RWPE1 (cell line): ENCODE data around the gene PDE4B.

Experiments used
- CTCF ChIA-PET: fragments of 350-600 bp; sonication (Branson Sonifier 250); formaldehyde crosslinking; extraction: SDS; loops from one replicate; lab custom pipeline; 2021; lab: Yijun Ruan, JAX
- POLR2A ChIA-PET: fragments of 400-600 bp; formaldehyde crosslinking; extraction: SDS; loops from one replicate; lab custom pipeline; 2020; ENCODE audit warnings: antibody characterized with exemption; ENCODE audit not compliant: low non-redundant PET; lab: Yijun Ruan, JAX
- DNase-seq: peaks from one replicate; pipeline ENCODE4 v3.0.0; 2012; ENCODE audit warnings: low spot score
- H3K27ac ChIP-seq: fragments of 450-650 bp; 2 replicates; pipeline ENCODE4 v1.5.1; 2017
- TF ChIP-seq, protein P1 (sequence below): fragments of 450-650 bp; conservative IDR thresholded peaks from 2 replicates; pipeline ENCODE4 v1.5.1; 2017; ENCODE audit warnings: low read depth, mild to moderate bottlenecking

Gene PDE4B

DNA sequence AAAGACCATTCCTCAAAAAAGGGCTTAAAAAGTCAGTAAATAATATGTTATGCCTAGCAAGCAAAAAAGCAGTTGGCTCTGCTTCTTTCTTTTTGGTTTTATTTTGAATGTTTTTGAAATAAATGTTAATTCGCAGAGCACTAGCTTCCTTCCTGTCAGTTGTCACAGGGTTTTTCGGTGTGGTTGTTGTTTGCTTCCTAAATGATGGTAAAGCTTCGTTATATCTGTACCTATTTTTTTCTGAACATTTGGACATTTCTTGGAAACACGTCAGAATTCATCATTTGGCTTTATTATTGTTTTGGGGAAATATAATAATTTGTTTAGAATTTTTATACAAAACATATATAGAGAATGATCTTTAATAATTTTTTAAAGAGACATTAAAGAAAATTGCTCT lies 389.3 kb downstream of the PDE4B start:
- TF ChIP-seq, protein P1, sequence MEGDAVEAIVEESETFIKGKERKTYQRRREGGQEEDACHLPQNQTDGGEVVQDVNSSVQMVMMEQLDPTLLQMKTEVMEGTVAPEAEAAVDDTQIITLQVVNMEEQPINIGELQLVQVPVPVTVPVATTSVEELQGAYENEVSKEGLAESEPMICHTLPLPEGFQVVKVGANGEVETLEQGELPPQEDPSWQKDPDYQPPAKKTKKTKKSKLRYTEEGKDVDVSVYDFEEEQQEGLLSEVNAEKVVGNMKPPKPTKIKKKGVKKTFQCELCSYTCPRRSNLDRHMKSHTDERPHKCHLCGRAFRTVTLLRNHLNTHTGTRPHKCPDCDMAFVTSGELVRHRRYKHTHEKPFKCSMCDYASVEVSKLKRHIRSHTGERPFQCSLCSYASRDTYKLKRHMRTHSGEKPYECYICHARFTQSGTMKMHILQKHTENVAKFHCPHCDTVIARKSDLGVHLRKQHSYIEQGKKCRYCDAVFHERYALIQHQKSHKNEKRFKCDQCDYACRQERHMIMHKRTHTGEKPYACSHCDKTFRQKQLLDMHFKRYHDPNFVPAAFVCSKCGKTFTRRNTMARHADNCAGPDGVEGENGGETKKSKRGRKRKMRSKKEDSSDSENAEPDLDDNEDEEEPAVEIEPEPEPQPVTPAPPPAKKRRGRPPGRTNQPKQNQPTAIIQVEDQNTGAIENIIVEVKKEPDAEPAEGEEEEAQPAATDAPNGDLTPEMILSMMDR = no peak
- no peak for DNase-seq
- CTCF ChIA-PET = interaction anchor here (0.8 kb wide), 1 partner anchor 265 kb away, joined by 3 read pairs; no protein-coding TSS in a partner anchor
- H3K27ac ChIP-seq = no peak overlapping the region
- POLR2A ChIA-PET = no interaction called here

DNA sequence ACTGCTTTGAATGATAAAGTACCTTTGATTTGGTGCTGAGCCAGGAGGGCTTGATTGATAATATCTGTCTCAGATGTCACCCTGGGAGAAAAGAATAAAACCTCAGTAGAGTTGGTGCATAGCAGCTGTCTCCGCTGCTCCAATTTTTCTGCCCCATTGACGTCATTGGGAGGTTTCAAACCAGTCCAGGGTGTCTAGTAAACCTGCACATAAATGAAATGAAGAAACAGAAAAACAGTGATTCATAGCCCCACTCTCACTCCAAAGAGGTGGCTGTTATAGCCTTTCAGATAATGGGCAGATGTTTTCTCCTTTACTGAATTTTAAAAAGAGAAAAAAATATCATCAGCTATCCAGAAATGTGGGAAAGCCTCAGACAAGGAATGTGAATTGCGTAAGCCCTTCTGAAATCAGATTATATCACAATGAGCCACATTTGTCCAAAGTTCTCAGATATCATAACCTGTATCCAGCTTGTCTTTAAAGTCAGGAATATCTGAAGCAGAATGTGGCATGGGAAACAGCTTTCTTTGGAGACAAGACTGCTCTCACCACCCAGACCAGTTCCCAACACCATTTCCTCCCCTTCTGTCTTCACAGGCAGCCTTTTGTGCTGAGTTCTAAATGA lies 390.0 kb downstream of the PDE4B start:
- TF ChIP-seq, protein P1 = no peak
- H3K27ac ChIP-seq = no peak overlapping the region
- DNase-seq = no peak
- ChIA-PET POLR2A (no interaction called here), CTCF (interaction anchor here (0.8 kb wide), 1 partner anchor 264 kb away, joined by 3 read pairs; no protein-coding TSS in a partner anchor)

DNA sequence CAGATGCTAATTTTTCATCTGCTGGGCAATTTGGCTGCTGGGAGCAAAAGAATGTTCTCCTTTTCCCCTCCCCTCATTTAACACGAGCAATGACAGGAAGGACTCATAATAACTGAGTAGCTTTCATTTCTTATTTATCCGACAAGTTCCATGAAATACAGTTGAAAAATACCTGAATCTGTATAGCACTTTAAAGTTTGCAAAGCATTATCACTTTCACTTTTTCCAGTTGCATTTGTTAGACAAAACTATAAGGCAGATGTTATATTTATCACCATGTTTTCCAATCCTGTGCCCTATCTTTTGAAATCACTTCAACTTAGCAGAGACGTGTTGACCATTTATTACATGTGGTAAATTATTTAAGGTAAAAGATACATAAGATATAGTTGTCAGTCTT lies 390.7 kb downstream of the PDE4B start:
- H3K27ac ChIP-seq = no peak overlapping the region
- no peak for DNase-seq
- ChIA-PET CTCF (no interaction called here), POLR2A (no interaction called here)
- TF ChIP-seq, protein P1 = no peak

DNA sequence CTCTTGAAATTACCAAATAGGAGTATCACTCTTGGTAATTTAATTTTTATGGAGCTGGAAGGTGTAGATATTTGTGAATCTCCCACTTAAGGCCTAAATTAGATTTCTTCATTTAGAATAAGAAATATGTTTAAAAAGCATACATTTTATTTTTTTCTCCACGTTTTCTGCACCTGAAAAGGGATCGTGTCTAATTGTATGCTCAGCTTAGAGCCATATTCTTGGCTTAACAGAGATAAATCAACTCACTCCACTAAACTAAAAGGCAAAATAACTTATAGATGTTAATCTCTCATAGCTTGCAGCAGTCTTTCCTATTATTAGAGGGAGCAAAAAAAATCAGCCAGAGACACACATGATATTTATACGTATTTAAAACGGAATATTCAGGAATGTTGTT lies 404.4 kb downstream of the PDE4B start:
- no peak overlapping the region for H3K27ac ChIP-seq
- ChIA-PET POLR2A (no interaction called here), CTCF (no interaction called here)
- TF ChIP-seq, protein P1 = no peak
- DNase-seq = no peak

DNA sequence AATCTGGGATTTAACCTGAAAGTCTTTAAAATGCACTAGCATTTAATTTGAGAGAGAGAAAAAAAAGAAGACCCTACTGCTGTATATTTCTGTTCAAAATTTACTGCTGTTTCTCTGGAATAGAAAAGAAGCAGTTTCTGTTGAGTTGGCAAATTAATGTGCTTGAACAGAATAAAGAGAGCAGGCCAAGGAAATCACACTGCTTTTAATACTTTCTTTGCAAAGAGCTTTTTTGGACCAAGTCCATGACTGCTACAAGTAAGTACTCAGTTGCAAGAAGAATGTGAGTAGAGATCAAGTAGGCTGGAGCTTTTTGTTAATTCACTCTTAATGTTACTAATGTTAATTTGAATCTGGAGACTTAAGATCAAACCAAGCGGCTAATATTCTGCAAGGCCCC lies 405.1 kb downstream of the PDE4B start:
- no peak for DNase-seq
- no peak overlapping the region for H3K27ac ChIP-seq
- TF ChIP-seq, protein P1 = no peak
- ChIA-PET CTCF (no interaction called here), POLR2A (no interaction called here)

DNA sequence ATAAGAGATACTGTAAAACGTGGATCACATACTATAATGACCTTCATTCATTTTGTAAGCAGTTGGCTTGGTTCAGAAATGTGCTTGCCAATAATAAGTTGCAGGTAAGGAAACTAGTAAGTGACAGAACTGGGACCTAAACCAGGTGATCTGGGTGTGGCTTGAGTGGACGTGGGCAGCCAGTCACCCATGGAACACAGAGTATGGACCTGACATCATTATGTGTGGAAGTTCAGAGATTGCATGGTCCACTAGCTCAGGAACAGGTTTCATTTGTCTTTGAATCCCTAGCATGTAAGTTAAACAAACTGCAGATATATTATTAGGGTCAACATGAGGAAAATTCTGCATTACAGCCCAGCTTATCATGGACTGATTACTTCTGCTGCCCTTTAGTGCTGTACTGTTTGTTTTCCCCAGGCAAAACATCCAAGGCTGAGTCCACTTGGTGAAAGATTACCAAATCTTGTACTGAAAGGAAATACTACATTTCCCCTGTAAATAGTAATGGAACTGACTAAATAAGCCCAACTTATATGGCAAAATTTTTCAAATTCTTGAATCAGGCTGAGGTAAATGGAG lies 414.0 kb downstream of the PDE4B start:
- CTCF ChIA-PET = interaction anchor here (0.7 to 1.9 kb wide), 4 partner anchors 11 to 44 kb away, joined by 3 to 6 read pairs (median 3); no protein-coding TSS in a partner anchor
- no peak overlapping the region for H3K27ac ChIP-seq
- POLR2A ChIA-PET = no interaction called here
- TF ChIP-seq, protein P1 = no peak
- no peak for DNase-seq
